Body of pancreas (tissue), 4 donors: ENCODE results near the gene PLEKHG2. TPM values are rescaled to one million over a fixed set of nuclear protein-coding genes. Genes with fewer than 3 reads are reported as not detected.
"Not testable (repeated sequence)": the region's sequence is repeated elsewhere in the genome, so short reads cannot be mapped to it uniquely, and the experiment has no call there.

Source experiments
- ATAC-seq: fragments of 150-250 bp; one replicate; pipeline ENCODE4 v1.9.1; 2016
- DNase-seq, 4 donors: peaks; one replicate each; pipeline ENCODE4 v3.0.0-alpha.2; 2019
- H3K27ac ChIP-seq, 4 donors: fragments of 200-600 bp; sonication (generic); 1 replicate in 3 of 4; 2 replicates in 1 of 4; pipeline versions ENCODE4 v1.5.1 to v1.6.1; 2016 to 2019; ENCODE audit warnings: mild to moderate bottlenecking in 1 of 4, mixed read lengths in 1 of 4, moderate library complexity in 1 of 4
- H3K27me3 ChIP-seq, 2 donors: fragments of 200-600 bp; sonication (generic); one replicate each; pipeline ENCODE4 v1.6.0; 2016; ENCODE audit warnings: mild to moderate bottlenecking in 1 of 2
- H3K36me3 ChIP-seq, 2 donors: fragments of 200-600 bp; sonication (generic); replicated peaks in 1 of 2; 2 replicates each; pipeline ENCODE4 v1.5.1; 2016; ENCODE audit warnings: low read depth in 2 of 2; ENCODE audit not compliant: insufficient read depth in 1 of 2
- H3K4me1 ChIP-seq: fragments of 200-600 bp; sonication (generic); one replicate; pipeline ENCODE4 v1.6.0; 2016
- H3K4me3 ChIP-seq, 2 donors: fragments of 200-600 bp; sonication (generic); 1 replicate in 1 of 2; 2 replicates in 1 of 2; pipeline ENCODE4 v1.5.1; 2016 to 2019
- H3K9me3 ChIP-seq, 3 donors: fragments of 200-600 bp; sonication (generic); 1 replicate in 2 of 3; 2 replicates in 1 of 3; pipeline ENCODE4 v1.5.1; 2016
- POLR2A ChIP-seq, 3 donors: fragments of 450-650 bp; IDR thresholded peaks; one replicate each; pipeline ENCODE4 v1.6.1; 2016; ENCODE audit warnings: antibody characterized with exemption in 3 of 3, mild to moderate bottlenecking in 2 of 3
- WGBS, 2 donors: methylation state at CpG; one replicate each; pipeline ENCODE4 v1.1.5; 2017; 5-methylcytosine and 5-hydroxymethylcytosine counted together
- intact Hi-C: fragments of 100-400 bp; cut with DNase I; formaldehyde crosslinking; loops from one replicate; pipeline ENCODE4 v1.15.1; 2023
- total RNA-seq, 2 donors: library from RNA; depleted of rRNA; stranded (reverse); fragments of >200 nt; gene quantifications; one replicate each; pipeline ENCODE4 v1.1.0, GENCODE V29; 2016
- TF ChIP-seq, protein P1 (sequence below), 7 experiments: fragments of 450-650 bp in 4 of 7; fragments of 200-600 bp in 3 of 7; sonication (generic) in 3 of 7; IDR thresholded peaks; one replicate each; pipeline ENCODE4 v1.5.1; 2016 to 2019; ENCODE audit warnings: antibody characterized with exemption in 7 of 7

Gene PLEKHG2
- total RNA-seq, 2 donors from 2014 or later, result 6.7 to 13.2 TPM

DNA sequence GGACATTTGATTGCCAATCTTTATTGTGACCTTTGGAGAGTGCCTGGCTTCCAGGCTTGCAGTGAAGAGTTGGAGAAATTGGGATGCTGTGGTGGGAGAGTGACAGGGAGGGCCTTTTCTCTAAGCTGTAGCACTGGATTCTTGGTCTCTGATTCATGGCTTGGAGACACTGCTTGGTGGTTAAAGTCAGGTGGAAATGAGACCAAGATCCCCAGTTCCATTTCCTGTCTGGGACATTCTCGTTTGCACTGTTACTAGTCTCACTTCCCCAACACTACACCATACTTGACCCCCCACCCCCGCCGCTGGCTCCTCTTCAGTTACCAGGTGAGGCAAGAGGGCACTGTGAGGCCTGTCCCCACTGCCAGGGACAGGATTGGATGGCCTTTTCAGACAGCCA lies 35.8 kb downstream of the PLEKHG2 start:
- Histone ChIP-seq H3K4me3 (no peak overlapping the region), H3K4me1 (peaks cover 47% of the 10 kb centered on the region), H3K9me3 (no peaks in the 10 kb centered on the region), H3K27ac (no peak overlapping the region), H3K27me3 (no peaks in the 10 kb centered on the region), H3K36me3 (peaks cover 0 to 3% of the 10 kb centered on the region in 2 donors)
- intact Hi-C loops, result loop anchor here (10.0 kb wide), 1 partner anchor 87 kb away; the partner anchor contains the start of gene EID2B
- DNase-seq (no peak), ATAC-seq (no peak)
- WGBS, 2 donors, result 56 to 60% methylated on average over 3 of the region's 3 CpGs
- no peak for TF ChIP-seq POLR2A (IDR thresholded peaks at IDR 0.05)
- TF ChIP-seq, protein P1, sequence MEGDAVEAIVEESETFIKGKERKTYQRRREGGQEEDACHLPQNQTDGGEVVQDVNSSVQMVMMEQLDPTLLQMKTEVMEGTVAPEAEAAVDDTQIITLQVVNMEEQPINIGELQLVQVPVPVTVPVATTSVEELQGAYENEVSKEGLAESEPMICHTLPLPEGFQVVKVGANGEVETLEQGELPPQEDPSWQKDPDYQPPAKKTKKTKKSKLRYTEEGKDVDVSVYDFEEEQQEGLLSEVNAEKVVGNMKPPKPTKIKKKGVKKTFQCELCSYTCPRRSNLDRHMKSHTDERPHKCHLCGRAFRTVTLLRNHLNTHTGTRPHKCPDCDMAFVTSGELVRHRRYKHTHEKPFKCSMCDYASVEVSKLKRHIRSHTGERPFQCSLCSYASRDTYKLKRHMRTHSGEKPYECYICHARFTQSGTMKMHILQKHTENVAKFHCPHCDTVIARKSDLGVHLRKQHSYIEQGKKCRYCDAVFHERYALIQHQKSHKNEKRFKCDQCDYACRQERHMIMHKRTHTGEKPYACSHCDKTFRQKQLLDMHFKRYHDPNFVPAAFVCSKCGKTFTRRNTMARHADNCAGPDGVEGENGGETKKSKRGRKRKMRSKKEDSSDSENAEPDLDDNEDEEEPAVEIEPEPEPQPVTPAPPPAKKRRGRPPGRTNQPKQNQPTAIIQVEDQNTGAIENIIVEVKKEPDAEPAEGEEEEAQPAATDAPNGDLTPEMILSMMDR (IDR thresholded peaks at IDR 0.05), result no peak

DNA sequence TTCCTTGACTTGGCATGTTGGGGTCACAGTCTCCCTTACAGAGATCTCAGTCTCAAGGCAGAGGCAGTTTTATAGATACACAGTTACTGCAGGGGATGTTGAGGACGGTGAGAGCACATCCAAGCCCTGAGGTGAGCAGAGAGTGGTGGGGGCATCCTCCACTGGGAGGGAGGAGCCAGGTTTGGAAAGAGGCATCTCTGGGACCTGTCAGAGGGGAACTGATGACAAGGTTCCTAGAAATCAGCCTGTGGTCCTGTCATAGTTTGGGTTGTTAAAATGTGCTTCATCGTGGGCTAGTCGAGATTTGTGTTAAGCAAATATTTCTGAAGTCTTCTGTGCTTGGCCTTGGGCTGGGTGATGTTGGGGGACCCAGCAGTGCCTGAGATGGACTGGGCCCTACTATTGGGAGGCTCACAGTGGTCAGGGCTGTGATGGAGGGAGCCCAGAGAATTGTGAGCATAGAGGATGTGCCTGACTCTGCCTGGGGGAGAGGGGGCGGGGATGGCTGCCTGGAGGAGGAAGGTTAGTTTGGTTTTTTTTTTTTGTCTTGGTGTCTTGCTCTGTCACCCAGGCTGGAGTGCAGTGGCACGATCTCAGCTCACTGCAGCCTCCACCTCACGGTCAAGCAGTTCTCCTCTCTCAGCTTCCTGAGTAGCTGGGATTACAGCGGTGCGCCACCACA lies 36.8 kb downstream of the PLEKHG2 start:
- H3K4me3 ChIP-seq, result no peak overlapping the region
- WGBS, 2 donors, result 71 to 86% methylated on average over 6 to 8 of the region's 8 CpGs
- ATAC-seq (no peak), DNase-seq (no peak)
- no peak overlapping the region for H3K27ac ChIP-seq
- no peak for TF ChIP-seq POLR2A (IDR thresholded peaks at IDR 0.05)
- TF ChIP-seq, protein P1 (IDR thresholded peaks at IDR 0.05), result no peak
- peaks cover 0 to 5% of the 10 kb centered on the region in 2 donors for H3K36me3 ChIP-seq
- H3K27me3 ChIP-seq, result no peaks in the 10 kb centered on the region
- H3K9me3 ChIP-seq, result no peaks in the 10 kb centered on the region
- intact Hi-C loops, result loop anchor here (10.0 kb wide), 1 partner anchor 86 kb away; the partner anchor contains the start of gene EID2B
- peaks cover 47% of the 10 kb centered on the region for H3K4me1 ChIP-seq

DNA sequence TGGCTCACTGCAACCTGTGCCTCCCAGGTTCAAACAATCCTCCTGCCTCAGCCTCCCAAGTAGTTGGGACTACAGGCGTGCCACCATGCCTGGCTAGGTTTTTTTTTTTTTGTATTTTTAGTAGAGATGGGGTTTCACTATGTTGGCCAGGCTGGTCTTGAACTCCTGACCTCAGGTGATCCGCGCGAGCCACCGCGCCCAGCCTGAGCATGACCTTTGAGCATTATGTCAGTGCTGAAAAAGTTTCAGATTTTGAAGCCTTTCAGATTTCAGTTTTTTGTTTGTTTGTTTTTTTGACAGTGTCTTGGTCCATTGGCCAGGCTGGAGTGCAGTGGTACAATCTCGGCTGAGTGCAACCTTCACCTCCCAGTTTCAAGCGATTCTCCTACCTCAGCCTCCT lies 38.8 kb downstream of the PLEKHG2 start:
- H3K27ac ChIP-seq, H3K36me3 ChIP-seq, ATAC-seq, DNase-seq, H3K4me3 ChIP-seq, H3K9me3 ChIP-seq, intact Hi-C loops, H3K27me3 ChIP-seq: not testable (repeated sequence)
- peaks cover 42% of the 10 kb centered on the region for H3K4me1 ChIP-seq
- 93 to 95% methylated on average over 8 of the region's 8 CpGs for WGBS, 2 donors

DNA sequence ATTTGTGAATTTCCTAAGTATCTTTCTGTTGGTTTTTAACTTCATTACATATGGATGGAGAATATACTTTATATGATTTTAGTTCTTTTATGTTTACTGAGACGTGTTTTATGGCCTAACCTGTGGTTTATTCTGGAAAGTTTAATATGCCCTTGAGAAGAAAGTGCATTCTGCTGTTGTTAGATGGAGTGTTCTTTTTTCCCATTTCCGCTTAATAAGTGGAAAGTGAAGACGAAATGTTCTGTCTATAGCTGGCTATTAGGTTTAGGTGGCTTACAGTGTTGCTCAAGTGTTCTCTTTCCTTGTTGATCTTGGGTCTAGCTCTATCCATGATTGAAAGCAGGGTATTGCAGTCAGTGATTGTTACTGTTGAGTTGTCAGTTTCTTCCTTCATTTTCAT lies 50.9 kb downstream of the PLEKHG2 start:
- WGBS, 2 donors, result 65 to 90% methylated on average over 3 of the region's 3 CpGs
- H3K9me3 ChIP-seq, result no peaks in the 10 kb centered on the region
- no peaks in the 10 kb centered on the region for H3K4me1 ChIP-seq
- no peaks in the 10 kb centered on the region for H3K27me3 ChIP-seq
- no peak overlapping the region for H3K4me3 ChIP-seq
- no peak for DNase-seq
- no peak for ATAC-seq
- TF ChIP-seq, protein P1 (IDR thresholded peaks at IDR 0.05), result no peak
- peaks cover 31 to 57% of the 10 kb centered on the region in 2 donors for H3K36me3 ChIP-seq
- H3K27ac ChIP-seq, result no peak overlapping the region
- intact Hi-C loops, result no loop called here

DNA sequence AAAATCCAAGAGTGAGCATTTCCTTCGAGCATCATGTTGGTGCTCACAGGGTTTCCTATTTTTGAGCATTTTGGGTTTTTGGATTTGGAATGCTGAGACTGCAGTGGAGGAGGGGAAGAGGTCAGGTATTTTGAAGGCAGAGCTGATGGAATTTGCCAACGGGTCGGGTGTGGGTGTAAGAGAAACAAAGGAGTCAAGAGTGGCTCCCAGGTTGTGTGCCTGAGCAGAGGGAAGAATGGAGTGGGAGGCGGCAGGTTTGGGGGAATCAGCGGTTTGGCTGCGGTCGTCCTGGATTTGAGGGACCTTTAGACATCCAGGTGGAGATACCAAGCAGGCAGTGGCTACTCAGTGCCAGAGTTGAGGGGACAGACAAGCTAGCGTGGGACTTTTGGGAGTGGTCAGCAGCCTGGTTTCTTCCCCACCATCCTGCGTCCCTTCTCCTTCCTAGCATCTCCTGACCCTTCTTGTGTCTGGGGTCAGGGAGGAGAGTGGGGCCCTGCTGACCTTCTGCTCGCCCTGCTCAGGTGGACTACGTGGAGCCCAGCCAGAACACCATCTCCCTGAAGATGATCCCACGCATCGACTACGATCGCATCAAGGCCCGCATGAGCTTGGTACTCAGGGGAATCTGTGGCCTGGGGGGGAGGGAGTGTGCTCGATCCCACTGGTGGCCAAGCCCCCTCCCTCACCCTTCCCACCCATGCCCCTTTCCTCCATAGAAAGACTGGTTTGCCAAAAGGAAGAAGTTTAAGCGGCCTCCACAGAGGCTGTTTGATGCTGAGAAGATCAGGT lies 53.7 kb downstream of the PLEKHG2 start:
- TF ChIP-seq, protein P1 (IDR thresholded peaks at IDR 0.05), result no peak
- no peak for TF ChIP-seq POLR2A (IDR thresholded peaks at IDR 0.05)
- Histone ChIP-seq H3K36me3 (peaks cover 24 to 62% of the 10 kb centered on the region in 2 donors), H3K4me1 (no peaks in the 10 kb centered on the region), H3K9me3 (no peaks in the 10 kb centered on the region), H3K27me3 (no peaks in the 10 kb centered on the region), H3K4me3 (no peak overlapping the region), H3K27ac (no peak overlapping the region)
- WGBS, 2 donors, result 92 to 95% methylated on average over 10 to 18 of the region's 18 CpGs
- ATAC-seq (no peak), DNase-seq (no peak)
- intact Hi-C loops, result no loop called here
